Fibroblast of skin of right biceps (primary cell): ENCODE data around the gene CKMT1B.
"Not testable (repeated sequence)": the region's sequence is repeated elsewhere in the genome, so short reads cannot be mapped to it uniquely, and the experiment has no call there.

ENCODE experiments used
- DNase-seq: peaks from one replicate; pipeline ENCODE4 v3.0.0-alpha.2; 2013

CKMT1B gene

DNA sequence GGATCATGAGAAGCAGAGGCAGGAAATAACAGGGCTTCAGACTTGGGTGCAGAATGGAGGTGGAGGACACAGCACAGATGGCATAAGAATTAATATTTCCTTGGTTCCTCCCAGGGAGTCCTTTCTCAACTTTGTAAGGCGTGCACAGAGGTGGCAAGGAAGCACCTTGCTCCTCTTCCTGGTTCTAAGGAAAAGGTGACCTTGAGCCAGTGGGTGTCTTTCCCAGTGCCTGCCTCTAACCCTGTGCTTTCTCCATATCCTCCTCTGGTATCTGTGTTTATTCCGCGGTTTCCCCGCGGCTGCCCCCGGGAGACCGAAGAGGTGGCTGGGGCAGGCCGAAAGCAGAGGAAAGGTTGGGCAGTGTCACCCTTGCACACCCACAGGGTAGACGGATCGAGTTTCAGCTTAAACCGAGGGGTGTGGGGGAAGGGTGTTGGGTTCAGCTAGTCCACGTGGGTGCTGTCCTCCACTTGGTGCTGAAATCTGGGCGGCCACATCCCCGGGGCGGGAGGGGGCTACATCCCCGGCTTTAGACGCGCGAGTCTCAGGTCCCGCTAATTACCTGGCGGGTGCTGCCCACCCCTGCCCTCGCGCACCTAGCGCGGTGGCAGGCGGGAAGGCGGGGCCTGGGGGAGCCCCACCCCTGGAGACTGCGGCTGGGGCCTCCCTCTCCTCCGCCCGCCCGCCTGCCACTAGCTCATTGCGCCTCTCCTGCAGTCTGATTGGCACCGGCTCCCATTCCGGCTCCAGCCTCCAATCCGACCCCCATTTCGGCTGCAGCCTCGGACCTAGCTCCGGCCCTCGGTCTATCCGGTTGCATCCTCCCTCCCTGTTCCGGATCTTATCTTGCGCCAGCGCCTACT is at the start of gene CKMT1B:
CKMT1B (plus strand) TSS at position 700 of the 863 bp plus-strand sequence. CDS start 192 bp downstream, outside the sequence.
- DNase-seq: not testable (repeated sequence)

DNA sequence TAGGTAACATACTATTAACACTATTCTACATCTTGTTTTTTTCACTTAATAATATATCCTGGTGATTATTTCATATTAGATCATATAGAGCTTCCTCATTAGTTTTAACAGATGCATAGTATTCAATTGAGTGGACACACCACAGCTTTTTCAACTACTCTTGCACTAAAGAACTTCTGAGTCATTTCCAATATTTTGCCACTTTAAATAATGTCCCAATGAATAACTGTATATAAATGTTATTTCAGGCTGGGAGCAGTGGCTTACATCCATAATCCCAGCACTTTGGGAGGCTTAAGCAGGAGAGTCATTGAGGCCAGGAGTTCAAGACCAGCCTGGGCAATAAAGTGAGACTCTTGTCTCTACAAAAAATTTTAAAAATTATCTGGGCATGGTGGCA is 49.6 kb upstream of the CKMT1B start:
- DNase-seq: no peak

DNA sequence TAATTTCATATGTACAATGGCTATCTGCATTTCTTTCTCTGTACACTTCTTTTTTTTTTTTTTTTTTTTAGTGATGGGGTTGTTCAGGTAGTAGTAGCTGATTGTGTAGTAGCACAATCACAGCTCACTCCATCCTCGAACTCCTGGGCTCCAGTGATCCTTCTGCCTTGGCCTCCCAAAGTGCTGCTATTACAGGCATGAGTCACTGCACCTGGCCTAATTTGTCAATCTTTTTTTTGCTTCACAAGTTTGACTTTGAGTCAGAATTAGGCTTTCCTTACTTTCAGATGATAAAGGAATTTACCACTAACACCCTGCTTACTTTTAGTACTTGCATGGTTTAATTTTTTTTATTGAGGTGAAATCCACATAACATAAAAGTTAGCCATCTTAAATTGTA is 48.4 kb upstream of the CKMT1B start:
- no peak for DNase-seq

DNA sequence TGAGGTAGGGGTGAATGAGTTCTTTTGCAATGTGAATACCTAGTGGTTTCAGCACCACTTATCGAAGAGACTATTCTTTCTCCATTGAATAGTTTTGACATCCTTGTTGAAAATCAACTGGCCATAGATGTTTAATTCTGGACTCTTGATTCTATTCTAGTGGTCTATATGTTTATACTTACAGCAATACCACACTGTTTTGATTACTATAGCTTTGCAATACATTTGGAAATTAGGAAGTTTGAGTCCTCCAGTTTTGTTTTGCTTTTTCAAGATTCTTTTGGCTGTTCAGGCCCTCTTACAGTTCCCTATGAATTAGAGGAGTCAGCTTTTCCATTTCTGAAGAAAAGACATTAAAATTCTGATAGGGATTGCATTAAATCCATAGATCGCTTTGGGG is 46.3 kb upstream of the CKMT1B start:
- DNase-seq: no peak

DNA sequence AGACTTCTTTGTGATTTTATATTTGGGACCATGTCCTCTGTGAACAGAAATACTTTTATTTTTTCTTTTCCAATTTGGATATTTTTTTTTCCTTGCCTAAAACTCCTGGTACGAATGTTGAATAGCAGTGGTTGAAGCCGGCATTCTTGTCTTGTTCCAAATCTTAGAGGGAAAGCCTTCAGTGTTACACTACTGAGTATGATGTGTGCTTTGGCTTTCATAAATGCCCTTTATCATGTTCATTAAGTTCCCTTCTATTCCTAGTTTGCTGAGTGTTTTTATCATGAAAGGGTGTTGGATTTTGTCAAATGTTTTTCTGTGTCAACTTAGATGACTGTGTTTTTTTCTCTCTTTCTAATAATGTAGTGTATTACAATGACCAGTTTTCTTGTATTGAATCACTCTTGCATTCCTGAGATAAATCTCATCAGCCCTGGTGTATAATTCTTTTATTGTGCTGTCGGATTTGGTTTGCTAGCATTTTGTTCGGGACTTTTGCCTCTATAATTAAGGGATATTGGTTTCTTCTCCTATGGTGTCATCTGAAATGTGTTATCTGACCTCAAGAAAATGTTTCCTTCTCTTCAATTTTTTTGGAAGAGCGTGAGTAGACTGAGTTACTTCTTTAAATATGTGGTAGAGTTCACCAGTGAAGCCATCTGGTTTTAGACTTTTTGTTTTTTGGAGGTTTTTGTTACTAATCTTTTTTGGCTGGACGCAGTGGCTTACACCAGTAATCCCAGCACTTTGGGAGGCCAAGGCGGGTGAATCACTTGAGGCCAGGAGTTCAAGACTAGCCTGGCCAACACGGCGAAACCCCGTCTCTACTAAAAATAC is 43.1 kb upstream of the CKMT1B start:
- DNase-seq: peak; percentile 80

DNA sequence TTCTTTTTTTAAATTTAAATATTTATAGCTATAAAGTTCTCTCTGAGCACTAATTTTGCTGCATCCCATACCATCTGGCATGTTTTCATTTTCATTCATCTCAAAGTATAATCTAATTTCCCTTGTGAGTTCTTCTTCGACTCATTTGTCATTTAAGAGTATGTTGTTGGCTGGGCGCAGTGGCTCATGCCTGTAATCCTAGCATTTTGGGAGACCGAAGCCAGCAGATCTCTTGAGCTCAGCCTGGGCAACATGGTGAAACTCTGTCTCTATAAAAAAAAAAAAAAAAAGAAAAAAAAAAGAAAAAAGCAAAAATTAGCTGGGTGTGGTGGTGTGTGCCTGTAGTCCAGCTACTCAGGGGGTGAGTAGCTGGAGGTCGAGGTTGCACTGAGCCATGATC is 41.6 kb upstream of the CKMT1B start:
- DNase-seq: no peak

DNA sequence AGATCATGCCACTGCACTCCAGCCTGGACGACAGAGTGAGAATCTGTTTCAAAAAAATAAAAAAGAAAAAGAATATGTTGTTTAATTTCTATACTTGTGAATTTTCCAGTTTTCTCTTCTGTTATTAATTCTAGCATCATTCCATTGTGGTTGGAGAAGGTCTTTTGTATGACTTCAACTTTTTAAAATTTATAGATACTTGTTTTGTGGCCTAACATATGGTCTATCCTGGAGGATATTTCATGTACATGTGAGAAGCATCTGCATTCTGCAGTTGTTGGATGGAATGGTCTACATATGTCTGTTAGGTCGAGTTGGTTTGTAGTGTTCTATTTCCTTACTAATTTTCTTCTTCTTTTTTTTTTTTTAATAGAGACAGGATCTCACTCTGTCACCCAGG is 40.8 kb upstream of the CKMT1B start:
- no peak for DNase-seq

DNA sequence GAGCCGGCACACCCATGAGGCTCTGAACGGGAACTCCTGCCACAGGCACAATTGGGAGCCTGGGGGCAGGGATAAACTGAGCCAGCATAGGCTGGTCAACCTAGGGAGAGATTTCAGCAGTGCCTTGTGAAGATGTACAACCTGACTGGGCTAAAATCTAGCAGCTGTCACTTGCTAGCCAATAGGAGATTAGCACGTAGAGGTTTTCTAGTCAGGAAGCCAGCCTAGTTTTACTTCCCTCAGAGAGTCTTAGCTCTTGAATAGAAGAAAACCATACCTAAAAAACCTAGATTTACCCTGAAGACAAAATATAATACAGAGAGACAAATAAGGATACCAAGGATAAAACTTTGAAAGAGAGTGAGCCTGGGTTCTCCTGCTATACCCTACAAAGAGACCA is 31.1 kb upstream of the CKMT1B start:
- not testable (repeated sequence) for DNase-seq

DNA sequence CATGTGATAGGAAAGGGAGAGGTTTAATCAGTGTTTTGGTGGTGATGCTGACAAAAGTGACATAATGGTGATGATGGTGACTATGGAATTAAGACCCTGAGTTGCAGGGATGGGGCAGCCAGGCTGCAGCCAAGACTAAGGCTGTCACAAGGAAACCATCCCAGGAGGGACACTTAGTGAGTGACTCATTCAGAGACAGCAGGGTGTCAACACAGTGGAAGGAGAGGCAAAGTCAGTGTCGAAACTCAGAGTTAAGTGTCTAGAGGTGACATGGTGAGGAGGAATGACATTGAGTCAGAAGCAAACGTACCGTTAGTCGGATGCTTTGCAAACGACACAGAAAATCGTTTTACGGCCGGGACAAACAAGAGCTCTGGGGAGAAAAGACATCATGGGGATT is 30.0 kb upstream of the CKMT1B start:
- DNase-seq: not testable (repeated sequence)

DNA sequence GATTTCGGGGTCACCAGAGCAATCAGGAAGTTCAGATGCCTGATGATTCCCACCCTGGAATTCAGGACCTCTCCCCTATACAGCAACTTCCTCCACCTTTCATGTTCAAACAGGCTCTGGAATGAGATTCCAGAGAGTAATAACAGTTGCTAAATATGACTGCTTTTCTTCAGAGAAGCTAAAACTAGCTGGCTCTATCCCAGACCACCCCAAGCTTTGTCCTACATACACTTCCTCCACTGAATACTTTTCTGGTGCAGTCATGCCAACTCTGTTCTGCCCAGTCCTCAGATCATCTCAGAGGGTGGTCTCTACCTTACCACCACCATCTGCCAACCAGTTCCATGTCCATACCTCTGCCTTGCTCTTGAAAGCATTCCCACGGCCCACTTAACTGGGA is 27.2 kb upstream of the CKMT1B start:
- DNase-seq: not testable (repeated sequence)

DNA sequence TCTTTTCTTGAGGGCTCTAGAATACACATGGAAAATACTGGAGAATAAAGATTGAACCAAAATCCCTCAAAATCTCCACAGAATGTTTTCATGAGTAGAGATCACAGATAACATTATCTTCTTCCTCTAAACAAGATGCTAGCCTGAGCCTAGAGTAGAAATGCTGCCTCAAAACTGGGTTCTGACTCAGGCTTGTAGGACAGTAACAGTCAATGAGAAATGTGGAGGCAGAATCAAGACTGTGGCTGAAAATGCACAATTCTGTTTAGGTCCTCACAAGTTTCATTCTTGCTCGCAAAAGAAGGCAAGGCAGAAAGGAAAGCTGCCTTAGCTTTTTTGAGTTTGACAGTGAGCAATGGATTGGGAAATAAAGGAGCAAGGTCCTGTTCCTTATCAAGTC is 19.2 kb upstream of the CKMT1B start:
- not testable (repeated sequence) for DNase-seq

DNA sequence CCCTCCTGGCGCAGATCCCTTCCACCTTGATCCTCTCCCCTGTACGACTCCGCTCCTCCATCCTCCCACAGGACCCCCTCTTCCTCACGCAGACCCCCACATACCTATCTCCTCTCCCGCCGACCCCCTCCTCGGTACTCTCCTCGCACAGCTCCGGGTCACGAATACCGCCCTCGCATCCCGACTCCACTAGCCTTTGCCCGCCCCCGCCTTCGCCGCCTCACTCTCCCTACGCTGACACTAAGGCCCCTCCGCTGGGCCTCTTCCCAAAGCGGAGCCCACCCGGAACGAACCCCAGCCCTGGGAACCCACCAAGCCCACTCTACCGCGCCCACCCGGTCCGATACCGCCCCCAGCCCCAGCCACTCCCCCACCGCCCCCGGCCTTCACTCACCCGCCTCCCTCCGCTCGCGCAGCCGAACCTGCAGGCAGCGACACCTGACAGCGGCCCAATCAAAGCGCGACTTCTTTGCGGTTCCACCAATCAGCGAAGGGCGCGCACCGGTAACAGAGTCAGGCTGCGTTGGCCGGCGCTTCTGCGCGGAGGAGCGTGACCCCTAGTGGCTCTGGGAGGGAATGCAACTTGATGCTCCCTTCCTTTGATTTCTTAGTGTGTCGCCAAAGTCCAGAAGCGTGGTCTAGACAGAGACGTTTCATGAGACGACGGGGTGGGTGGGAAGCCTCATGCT is 3.9 kb upstream of the CKMT1B start, which contains the start of gene PPIP5K1:
PPIP5K1 (minus strand) TSS at position 431 of the 689 bp plus-strand sequence. CDS start 5,704 bp downstream, outside the sequence.
- not testable (repeated sequence) for DNase-seq

DNA sequence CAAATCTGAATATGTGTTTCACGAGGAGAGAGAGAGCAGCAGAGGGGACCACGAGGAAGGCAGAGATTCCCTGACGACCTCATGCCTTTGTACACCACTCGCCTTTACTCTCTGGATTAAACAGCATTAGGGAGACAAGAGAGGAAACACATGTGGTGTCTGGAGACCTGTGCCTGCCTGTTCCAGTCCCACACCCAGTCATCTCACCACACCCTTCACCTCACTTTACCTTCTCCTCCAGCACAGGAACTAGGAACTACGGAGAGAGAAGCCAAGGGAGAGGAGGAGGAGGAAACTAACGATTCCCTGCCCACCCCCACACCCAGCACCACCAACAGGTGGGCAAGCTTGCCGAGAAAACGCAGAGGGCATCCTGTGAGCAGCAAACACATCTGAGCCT is 986 bp upstream of the CKMT1B start:
- not testable (repeated sequence) for DNase-seq

DNA sequence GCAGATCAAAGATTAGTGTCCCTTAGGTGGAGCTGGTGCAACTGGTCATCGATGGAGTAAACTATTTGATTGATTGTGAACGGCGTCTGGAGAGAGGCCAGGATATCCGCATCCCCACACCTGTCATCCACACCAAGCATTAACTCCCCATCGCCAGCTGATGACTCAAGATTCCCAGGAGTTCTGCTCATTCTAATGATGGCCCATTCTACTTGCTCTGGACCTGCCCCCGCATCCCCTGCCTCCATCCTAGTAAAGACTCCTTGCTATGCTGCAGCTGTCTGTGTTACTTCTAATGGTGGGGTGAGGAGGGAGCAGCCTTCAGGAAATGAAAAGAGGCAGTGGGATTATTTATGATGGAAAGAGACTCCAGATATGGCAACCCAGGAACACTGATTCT is 5.3 kb downstream of the CKMT1B start:
- DNase-seq: not testable (repeated sequence)

DNA sequence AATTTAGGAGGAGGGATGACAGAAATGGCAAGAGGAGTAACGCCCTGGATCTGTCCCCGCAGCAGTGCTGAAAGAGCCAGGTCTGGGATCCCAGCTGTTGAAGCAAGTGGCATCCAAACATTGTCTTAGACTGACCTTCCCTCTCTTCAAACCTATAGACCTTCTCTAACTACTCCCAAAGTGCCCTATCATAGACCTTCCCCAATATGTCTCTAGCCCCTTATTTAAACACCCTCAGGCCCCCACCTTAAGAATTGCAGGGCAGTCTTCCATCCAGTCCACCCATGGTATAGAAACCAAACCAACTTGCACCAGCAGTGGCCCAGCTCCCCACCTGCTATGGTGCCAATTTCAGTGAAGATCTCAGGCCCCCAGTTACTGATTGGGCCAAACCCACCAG is 6.4 kb downstream of the CKMT1B start:
- not testable (repeated sequence) for DNase-seq

DNA sequence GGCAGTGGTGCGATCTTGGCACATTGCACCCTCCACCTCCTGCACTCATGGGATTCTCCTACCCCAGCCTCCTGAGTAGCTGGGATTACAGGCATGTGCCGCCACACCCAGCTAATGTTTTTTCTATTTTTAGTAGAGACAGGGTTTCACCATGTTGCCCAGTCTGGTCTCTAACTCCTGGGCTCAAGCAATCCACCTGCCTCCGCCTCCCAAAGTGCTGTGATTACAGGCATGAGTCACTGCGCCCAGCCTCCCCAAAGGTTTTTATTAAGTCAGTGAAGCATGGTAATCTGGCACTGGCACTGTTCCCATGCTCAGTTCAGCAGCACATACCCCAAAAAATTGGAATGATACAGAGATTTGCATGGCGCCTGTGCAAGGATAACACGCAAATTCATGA is 8.4 kb downstream of the CKMT1B start:
- not testable (repeated sequence) for DNase-seq

DNA sequence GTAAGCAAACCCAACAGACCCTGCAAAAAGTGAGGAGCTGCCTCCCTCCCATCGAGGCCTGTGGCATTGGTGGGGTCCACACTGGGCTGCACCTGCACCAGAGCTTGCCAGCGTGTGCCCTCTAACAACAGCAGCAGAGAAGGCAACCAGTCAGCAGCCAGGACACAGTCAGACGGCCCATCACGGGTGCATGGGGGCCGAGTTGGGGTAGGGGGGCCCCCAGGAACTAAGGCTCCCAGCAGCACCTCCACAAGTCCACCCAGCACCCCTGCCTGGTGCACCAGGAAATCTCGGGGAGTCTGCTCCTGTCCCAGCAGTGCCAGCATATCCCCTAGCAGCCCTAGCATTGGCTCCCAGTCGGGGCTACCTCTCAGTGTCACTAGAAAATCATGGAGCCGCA is 23.9 kb downstream of the CKMT1B start:
- not testable (repeated sequence) for DNase-seq

DNA sequence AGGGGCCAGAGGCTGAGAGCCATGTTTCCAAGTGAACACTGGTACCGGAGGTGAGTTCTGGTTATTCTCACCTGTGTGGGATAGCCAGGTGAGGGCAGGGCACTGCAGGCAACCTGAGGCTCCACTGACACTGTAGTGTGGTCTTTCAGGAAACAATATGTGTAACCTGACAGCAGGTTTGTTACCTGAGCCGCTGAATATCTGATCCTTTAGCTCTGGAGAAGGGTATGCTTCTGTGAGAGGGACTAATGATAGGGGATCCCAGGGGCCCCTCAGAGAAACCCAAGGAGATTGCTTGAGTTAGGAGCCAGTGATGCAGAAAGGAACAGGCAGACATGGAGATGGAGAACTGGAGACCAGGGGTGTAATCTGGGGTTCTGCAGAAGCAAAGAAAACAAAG is 24.9 kb downstream of the CKMT1B start, which contains the start of gene STRC:
STRC (minus strand) TSS at position 101 of the 400 bp plus-strand sequence; CDS start at position 23, 78 bp downstream.
- not testable (repeated sequence) for DNase-seq

DNA sequence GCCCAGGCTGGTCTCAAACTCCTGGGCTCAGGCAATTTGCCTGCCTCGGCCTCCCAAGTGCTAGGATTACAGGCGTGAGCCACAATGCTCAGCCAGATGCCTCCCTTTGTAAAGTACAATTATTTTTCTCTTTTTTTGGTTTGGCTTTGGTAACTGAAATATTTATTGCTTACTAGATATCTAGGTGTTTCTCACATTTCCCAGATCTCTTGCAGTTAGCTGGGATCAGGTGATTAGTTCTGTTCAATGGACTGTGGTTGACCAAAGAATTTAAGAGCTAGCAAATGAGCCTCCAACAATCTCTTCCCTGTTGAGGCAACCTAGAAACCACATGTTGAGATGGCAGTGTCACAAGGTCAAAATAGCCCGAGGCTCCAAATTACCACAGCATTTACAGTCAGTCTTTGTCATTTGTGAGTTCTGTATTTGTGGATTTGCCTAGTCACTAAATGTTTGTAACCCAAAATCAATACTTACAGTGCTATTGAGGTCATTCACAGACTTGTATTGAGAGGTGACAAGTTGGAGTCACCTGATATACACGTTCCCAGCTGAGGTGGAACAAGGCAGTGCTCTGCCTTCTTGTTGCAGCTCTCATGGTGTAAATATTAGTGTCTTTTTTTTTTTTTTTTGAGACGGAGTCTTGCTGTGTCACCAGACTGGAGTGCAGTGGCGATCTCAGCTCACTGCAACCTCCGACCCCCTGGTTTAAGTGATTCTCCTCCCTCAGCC is 28.4 kb downstream of the CKMT1B start:
- DNase-seq: not testable (repeated sequence)

DNA sequence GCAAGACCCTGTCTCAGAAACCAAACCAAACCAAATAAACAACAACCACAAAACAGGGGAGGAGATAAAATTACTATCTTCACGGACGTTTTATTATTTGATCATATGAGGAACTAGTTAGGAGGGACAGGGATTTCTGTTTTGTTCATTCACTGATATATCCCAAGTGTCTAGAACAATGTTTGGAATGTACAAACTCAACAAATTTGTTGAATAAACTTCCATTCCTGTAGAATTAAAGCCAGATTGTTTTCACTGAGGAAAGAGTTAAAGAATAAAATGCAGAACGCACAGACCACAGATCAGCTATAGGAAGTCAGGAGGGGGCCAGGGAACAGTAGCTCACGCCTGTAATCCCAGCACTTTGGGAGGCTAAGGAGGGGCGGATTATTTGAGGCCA is 31.3 kb downstream of the CKMT1B start:
- peak; percentile 30 for DNase-seq

DNA sequence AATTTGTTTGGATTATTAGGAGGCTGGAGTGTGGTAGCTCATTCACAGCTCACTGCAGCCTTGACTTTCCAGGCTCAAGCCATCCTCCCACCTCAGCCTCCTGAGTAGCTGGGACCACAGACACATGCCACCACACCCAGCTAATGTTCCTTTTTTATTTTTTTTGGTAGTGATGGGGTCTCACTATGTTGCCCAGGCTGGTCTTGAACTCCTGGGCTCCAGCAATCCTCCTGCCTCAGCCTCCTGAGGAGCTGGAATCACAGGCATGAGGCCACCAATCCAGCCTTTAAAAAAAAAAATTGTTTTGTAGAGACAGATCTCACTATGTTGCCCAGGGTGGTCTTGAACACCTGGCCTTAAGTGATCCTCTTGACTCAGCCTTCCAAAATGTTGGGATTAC is 33.1 kb downstream of the CKMT1B start:
- not testable (repeated sequence) for DNase-seq
